Measurements from ENCODE around the gene KRTAP5-9.
"Not testable (repeated sequence)": the region's sequence is repeated elsewhere in the genome, so short reads cannot be mapped to it uniquely, and the experiment has no call there.

The KRTAP5-9 gene

DNA sequence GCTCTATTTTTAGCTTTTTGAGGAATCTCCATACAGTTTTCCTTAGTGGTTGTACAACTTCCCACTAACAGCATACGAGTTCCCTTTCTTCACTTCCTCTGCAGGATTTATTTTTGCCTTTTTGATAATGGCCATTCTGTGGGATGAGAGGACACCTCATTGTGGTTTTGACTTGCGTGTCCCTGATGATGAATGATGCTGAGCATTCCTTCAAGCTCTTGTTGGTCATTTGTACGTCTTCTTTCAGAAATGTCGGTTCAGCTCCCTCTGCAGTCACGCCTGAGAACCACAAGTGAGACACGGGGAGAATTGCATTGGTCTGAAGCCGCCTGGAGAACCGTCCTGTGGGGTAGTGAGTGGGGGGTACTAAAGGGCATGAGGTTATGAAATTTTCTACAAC, 15.2 kb downstream of the KRTAP5-9 start:
- DNase-seq (ENCODE audit: low spot score): peak; percentile 27

DNA sequence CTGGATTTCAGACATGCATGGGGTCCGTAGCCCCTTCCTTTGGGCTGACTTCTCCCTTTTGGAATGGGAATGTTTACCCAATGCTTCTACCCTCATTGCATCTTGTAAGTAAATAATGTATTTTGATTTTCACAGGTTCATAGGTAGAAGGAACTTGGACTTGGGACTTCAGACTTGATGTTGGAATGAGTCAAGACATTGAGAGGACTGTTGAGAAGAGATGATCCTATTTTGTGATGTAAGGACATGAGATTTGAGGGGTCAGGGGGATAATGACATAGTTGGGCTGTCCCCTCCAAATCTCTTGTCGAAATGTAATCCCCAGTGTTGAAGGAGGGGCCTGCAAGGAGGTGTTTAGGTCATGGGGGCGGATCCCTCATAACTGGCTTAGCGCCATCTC, 16.2 kb downstream of the KRTAP5-9 start:
- no peak for DNase-seq (ENCODE audit: low spot score)

DNA sequence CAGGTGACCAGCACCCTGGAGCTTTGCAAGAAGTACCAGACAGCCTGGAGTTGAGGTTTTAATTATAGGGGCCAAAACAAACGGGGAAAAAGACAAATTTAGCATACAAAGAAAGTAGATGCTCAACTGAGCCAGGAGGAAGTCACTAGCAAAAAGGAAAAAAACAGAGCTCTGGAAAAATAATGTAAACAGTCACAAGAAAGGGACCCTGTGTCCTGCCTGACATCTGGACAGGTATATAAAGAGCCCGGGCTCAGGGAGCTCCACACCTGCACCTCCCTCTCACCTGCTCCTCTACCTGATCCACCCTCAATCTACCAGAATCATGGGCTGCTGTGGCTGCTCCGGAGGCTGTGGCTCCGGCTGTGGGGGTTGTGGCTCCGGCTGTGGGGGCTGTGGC, 17.0 kb downstream of the KRTAP5-9 start, which contains the start of gene KRTAP5-10:
KRTAP5-10 (plus strand) TSS at position 301 of the 400 bp plus-strand sequence; CDS start at position 326, 25 bp downstream.
- DNase-seq (ENCODE audit: low spot score): no peak

DNA sequence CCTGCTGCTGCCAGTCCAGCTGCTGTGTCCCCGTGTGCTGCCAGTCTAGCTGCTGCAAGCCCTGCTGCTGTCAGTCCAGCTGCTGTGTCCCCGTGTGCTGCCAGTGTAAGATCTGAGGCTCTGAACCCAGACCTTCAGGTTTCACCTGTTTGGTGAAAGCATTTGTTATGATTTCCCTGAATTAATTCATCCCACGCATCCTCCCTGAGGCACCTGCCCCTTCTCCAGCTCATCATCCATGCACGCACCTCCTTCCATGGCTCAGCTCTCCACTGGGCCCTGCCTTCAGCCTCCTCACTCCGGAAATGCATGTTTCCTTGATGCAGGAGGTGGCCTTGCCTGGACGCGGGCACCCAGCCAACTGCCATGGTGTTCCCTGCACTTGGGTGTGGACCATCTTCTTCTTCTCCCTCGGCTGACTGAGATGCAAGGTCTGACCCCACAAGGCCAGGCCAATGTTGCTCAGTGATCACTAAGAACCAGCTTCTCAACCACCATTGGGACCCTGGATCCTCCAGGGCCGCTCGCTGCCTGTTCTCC, 17.9 kb downstream of the KRTAP5-9 start:
- no peak for DNase-seq (ENCODE audit: low spot score)

DNA sequence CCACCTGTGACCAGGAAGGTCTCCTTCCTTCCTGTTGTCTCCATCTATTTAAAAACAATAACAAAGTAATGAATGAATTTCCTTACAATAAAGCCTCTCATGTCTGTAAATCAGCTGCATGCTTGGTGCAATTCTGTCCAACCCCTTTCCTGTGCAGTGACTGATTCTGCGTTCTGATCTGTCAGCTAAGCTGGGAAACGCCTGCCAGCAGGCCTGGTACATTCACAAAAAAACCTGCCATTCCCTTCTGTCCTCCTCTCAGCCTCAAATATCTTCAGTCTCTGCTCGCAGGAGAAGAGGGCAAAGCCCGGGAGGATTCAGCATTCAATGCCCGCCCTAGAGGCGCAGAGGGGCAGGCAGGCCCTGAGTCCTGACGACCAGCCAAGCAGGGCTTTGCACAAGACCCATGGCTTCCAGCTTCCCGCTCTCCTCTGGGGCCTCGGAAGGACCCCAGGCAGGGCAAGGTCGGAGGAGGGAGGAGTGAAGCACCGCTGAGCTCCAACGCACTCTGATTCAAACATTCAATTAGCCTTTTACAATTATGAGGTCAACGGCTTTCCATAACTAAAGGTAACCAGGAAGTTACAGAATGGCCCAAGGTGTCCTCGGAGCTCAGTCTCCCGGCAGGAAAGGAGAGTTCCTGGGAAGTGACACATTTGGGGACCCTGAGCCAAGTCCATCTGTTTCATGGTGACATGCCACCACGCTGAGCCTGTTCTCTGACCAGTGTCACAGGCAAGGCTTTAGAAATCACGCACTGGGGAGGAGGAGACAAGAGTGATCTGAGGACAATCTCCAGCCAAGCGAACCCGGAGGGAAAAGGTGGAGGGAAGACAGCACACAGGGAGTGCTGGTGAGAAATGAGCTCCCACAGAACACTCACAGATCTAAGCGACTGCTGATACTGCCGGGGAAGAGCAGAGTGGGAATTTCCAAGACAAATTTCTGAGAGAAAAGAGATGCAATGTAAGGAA, 18.7 kb downstream of the KRTAP5-9 start:
- DNase-seq (ENCODE audit: low spot score): not testable (repeated sequence)

DNA sequence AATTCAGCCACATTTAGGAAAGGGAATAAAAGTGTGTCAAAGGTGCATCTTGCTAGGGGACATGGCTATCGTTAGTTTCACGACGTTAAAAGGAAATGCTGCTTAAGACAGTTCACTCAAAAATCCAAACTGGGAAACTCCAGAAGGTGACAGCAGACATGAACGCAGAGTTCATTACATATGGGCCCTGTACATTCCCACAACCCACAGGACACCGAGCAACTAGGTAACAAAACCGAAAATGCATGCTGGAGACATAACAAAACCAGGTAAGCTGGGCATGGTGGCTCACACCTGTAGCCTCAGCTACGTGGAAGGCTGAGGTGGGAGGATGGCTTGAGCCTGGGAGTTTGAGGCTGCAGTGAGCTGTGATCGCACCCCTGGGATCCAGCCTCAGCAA, 19.4 kb downstream of the KRTAP5-9 start:
- not testable (repeated sequence) for DNase-seq (ENCODE audit: low spot score)

DNA sequence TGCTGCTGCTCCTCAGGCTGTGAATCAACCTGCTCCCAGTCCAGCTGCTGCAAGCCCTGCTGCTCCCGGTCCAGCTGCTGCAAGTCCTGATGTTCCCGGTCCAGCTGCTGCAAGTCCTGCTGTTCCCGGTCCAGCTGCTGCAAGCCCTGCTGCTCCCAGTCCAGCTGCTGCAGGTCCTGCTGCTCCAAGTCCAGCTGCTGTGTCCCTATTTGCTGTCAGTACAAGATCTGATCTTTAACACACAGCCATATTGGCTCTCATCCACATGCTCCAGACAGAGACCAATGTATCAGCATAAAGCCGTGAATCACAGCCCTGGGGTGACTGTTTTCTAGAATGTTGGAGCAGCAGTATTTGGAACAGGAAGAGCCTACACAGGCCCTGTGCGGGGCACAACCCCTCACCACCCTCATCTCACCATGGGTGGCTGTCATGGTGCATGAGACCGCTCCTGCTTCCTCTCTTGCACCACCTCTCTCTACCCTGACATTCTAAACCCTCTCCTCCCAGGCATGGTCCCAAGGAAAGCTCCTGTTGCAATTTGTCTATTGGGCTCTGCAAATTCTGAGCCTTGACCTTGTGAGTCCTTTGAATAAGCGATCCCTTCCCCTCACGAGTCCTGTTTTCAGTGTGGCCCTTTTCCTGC, 20.6 kb downstream of the KRTAP5-9 start:
- no peak for DNase-seq (ENCODE audit: low spot score)

DNA sequence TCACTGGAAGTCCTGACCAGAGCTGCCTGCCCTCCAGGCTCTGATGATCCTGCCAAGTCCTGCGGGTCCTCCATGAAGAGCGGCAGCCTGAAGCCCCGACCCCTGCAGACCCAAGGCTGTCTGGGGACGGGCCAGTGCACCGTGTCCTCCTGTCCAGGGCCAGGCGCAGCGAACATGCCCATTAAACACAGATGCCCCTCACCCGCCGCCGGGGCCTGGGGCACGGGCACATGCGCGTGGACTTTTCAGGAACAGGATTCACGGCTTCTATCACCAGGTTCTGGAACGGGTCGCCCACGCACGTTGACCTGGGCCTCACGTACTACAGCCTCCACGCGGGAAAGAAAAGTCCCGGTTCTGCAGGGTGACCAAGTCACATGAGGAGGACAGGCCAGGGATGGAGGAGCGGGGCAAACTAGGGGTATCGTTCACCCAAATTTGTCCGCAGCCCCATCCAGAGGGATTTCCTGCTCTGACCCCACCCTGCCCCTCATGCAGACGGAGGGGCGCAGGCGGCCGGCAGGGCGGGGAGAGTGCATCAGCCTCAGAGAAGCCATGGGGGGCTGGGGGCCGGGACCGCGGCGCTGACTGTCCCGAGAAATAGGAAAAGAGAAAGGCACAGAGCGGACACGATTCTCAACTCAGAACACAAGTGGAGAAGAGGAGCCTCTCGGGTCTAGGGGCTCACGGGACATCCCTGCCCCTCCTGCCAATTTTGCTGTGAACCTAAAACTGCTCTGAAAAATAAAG, 23.1 kb downstream of the KRTAP5-9 start:
- DNase-seq (ENCODE audit: low spot score): not testable (repeated sequence)

DNA sequence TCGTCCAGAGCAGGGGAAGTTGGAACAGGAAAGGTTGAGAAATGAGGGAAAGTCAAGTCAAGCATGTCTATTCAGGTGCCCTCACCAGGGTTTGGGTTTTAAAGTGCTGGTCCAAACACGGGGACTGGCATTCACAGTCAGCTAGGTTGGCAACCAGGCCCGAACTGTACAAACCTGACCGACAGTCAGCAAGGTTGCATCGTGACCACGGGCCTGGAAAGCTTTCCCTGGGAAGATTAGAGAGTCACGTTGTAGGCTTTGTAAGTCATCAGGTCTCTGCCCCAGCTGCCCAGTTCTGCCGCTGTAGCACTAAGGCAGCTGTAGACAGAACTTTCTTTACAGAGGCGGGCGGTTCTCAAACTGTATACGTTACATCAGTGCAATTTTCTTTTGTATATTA, 24.6 kb downstream of the KRTAP5-9 start:
- DNase-seq (ENCODE audit: low spot score): no peak

DNA sequence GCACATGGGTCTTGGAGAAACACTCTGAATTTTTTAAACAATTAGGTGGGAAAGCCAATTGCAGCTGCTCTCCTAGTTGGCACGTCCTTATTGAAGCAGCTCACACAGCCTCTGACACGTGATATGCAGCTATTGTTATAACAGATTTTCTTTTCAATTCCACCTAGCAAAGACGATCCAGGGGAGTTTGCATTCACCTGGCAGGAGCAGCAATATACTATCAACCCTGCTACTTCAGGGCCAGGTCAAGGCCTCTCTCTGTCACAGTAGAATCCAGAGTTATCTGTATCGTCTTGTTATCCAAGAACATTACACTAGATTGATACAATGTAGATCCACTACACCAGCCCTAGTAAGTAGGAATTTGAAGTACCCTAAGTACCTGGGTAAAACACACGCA, 26.2 kb downstream of the KRTAP5-9 start:
- DNase-seq (ENCODE audit: low spot score): no peak

DNA sequence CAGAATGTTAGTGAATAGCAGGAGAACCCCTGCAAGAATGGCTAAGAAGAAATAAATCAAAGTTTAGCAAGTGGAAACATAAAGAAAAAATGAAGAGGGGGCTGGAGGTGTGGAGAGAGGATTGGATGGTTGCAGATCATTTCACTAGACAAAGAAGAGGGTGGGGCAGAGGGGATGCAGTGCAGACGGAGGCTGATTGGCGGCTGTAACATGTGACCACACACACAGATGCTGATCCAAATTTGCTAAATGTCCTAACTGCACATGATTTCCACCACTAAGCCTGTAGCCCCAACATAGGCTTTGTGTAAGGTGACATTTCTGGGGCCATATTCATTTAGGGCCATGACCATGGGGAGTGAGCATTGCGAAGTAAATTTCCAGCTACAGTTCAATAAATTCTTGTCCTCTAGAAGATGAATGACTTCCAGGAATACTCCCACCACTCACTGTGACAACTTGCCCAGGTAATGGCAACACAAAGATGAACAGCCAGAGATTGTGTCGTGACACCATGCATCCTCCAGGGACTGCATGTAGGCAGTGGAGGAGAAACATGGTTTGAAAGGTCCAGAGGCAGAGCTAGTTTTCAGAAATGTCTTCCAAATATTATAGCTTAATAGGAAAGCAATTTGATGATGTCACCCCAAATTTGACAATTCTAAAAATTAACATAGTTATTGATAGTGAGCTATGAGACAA, 27.7 kb downstream of the KRTAP5-9 start:
- no peak for DNase-seq (ENCODE audit: low spot score)

DNA sequence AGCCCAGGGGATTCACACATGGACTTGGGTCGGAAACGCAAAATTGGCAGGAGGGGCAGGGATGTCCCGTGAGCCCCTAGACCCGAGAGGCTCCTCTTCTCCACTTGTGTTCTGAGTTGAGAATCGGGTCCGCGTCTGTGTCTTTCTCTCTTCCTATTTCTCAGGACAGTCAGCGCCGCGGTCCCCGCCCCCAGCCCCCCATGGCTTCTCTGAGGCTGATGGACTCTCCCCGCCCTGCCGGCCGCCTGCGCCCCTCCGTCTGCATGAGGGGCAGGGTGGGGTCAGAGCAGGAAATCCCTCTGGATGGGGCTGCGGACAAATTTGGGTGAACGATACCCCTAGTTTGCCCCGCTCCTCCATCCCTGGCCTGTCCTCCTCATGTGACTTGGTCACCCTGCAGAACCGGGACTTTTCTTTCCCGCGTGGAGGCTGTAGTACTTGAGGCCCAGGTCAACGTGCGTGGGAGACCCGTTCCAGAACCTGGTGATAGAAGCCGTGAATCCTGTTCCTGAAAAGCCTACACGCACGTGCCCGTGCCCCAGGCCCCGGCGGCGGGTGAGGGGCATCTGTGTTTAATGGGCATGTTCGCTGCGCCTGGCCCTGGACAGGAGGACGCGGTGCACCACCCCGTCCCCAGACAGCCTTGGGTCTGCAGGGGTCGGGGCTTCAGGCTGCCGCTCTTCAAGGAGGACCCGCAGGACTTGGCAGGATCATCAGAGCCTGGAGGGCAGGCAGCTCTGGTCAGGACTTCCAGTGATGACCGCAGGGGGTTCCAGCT, 28.7 kb downstream of the KRTAP5-9 start:
- not testable (repeated sequence) for DNase-seq (ENCODE audit: low spot score)

DNA sequence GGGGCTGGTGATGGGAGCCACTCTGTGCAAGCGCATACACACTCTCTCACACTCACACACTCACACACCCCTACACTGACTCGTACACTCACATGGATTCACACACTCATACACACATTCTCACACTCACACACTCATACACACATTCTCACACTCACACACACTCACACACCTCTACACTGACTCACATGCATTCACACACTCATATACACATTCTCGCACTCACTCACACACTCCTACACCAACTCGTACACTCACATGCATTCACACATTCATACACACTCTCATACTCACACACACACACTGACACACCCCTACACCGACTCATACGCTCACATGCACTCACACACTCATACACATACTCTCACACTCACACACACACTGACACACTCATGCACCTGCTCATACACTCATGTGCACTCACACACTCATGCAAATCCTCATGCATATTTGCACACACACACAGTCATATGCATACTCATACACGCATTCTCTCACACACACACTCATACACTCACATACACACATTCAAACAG, 29.3 kb downstream of the KRTAP5-9 start:
- DNase-seq (ENCODE audit: low spot score): no peak

DNA sequence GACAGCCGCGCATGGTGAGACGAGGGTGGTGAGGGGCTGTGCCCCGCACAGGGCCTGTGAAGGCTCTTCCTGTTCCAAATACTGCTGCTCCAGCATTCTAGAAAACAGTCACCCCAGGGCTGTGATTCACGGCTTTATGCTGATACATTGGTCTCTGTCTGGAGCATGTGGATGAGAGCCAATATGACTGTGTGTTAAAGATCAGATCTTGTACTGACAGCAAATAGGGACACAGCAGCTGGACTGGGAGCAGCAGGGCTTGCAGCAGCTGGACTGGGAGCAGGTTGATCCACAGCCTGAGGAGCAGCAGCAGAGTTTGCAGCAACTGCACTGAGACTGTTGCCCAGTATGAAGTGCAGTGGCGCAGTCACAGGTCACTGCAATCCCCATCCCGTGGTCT, 31.3 kb downstream of the KRTAP5-9 start:
- DNase-seq (ENCODE audit: low spot score): not testable (repeated sequence)

DNA sequence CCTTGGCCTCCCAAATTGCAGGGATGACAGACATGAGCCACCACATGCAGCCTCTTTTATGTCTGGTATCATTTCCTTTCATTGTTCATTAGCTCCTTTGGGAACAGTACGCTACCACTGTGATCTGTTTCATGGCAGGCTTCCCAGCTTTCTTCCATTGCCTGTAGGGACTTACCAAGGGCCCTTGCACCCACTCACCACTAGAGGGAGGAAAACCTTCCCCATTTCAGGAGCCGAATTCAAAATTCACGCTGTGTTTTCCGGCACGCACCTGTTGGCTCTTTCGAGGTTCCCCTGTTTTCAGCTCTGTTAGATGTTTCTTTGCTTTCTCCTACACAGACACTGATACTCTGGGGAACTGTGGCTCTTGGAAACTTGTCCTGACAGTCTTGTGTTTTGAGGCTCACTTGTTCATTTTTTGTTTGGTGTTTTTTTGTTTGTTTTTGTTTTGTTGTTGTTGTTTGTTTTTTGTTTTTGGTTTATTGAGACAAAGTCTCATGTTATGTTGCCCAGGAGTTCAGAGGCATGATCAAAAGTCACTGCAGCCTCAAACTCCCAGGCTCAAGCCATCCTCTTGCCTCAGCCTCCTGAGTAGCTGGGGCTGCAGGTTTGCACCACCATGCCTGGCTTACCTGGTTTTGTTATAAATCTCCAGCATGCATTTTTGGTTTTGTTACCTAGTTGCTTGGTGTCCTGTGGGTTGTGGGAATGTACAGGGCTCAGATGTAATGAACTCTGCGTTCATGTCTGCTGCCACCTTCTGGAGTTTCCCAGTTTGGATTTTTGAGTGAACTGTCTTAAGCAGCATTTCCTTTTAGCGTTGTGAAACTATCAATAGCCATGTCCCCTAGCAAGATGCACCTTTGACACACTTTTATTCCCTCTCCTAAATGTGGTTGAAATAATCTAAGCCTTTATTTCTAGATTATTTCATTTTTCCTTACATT, 32.1 kb downstream of the KRTAP5-9 start:
- peak; percentile 48 for DNase-seq (ENCODE audit: low spot score)

DNA sequence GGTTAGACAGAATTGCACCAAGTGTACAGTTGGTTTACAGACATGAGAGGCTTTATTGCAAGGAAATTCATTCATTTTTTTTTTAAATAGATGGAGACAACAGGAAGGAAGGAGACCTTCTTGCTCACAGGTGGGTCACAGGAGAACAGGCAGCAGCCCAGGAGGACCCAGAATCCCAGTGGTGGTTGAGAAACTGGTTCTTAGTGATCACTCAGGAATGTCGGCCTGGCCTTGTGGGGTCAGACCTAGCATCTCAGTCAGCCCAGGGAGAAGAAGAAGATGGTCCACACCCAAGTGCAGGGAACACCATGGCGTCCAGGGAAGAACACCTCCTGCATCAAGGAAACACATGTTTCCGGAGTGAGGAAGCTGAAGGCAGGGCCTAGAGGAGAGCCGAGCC, 33.6 kb downstream of the KRTAP5-9 start:
- DNase-seq (ENCODE audit: low spot score): no peak

DNA sequence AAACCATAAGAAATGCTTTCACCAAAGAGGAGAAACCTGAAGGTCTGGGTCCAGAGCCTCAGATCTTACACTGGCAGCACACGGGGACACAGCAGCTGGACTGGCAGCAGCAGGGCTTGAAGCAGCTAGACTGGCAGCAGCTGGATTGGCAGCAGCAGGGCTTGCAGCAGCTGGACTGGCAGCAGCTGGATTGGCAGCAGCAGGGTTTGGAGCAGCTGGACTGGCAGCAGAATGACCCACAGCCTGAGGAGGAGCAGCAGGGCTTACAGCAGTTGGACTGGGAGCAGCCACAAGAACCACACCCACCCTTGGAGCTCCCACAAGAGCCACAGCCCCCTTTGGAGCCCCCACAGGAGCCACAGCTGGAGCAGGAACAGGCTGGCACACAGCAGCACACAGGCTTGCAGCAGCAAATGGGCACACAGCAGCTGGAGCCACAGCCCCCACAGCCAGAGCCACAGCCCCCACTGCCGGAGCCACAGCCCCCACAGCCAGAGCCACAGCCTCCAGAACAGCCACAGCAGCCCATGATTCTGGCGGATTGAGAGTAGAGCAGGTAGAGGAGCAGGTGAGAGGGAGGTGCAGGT, 34.2 kb downstream of the KRTAP5-9 start, which contains the start of gene KRTAP5-11:
KRTAP5-11 (minus strand) TSS at position 567 of the 587 bp plus-strand sequence; CDS start at position 529, 38 bp downstream.
- no peak for DNase-seq (ENCODE audit: low spot score)

DNA sequence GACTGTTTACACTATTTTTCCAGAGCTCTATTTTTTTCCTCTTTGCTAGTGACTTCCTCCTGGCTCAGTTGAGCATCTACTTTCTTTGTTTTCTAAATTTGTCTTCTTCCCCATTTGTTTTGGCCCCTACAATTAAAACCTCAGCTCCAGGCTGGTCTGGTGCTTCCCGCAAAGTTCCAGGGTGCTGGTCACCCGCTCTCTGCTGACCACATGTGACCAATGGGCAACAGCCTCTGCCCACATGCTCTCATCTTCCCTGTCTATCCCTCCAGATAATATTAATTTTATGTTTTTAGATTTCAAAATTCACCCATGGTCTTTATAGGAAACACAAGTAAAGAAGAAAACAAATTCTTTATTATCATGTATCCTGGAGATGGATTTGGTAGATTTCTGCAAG, 34.7 kb downstream of the KRTAP5-9 start:
- DNase-seq (ENCODE audit: low spot score): not testable (repeated sequence)

DNA sequence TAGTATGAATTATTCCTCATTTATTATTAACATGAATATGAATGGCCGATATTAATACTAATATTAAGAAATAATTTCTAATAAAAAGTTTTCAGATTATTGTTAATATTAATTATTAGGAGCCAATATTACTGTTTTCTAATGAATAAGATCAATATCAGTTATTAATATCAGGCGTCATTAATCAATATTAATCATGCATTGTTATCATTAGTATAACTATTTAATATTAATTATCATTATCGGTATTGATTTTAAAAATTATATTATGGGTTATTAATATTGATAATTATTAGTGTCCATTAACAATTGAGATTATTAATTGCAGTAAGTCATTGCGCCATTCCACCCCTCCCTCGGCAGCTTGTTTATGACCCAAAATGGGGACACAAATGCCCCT, 37.5 kb downstream of the KRTAP5-9 start:
- not testable (repeated sequence) for DNase-seq (ENCODE audit: low spot score)
